Activated CD8-positive, alpha-beta memory T cell treated with anti-CD3 and anti-CD28 coated beads for 1 hour (primary cell): ENCODE data around the gene XXYLT1.
"Not testable (repeated sequence)": the region's sequence is repeated elsewhere in the genome, so short reads cannot be mapped to it uniquely, and the experiment has no call there.

ENCODE experiments used
- DNase-seq, 2 donors: peaks; one replicate each; pipeline ENCODE4 v3.0.0-alpha.2; 2020; ENCODE audit warnings: low read depth in 1 of 2; ENCODE audit errors: extremely low read depth in 1 of 2

Gene XXYLT1

DNA sequence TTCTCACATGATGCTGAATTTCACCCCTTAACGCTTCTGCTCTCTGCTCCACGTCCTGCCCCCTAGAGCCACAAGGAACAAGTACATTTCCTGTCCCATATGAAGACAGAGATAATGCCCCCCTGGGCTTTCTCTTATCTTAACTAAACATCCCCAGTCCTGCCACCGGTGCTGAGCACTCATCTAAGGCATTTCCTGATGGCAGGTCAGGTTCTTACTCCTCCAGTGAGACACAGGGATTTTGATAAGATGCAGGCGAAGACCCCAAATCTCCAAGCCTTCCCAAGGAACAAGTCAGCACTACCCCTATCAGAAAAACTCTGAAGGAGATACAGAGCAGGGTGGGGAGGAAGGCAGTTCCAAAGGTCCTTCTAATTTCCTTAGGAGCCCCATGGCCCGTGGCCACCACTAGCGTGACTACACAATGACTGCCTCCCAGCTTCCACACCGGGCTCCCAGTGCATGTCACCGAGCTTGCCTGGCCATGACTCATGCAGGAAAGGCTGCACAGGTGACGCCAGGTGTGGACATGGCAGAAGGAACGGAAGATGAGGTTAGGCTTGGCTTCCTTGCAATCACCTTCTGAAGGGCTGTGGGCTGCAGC, 152.9 kb downstream of the XXYLT1 start:
- DNase-seq, result no peak

DNA sequence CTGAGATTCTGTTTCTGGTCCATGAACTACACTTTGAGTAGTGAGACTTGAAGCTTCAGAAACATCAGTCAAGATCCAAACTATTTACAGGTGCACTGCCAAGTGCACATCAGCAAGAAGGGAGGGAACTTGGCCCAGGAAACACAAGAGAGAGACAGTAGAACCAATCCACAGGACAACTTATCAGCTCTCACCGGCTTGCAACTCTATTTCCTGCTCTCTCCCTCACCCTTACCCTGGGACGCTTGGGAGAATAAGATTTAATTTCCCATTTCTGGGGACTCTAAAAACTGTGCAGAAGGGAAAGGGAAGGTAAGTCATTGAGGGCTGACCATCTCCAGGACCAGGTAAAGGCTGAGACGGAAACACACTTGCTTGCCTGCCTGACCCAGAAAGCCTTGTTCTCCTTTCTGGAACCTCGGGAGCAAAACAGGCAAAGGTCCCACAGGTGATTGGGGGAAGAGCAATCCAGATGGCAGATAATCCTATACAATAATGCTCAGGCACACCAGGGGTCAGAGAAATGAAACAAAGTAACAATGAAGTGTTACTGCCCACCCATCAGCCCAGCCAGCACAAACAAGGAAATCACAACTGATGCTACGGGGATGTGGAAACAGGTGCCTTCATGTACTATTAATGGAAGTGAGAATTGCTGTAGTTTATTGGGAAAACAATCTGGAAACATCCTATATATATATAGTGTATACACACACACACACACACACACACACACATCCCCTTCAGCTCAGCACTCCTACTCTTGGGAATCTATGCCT, 154.4 kb downstream of the XXYLT1 start:
- no peak for DNase-seq

DNA sequence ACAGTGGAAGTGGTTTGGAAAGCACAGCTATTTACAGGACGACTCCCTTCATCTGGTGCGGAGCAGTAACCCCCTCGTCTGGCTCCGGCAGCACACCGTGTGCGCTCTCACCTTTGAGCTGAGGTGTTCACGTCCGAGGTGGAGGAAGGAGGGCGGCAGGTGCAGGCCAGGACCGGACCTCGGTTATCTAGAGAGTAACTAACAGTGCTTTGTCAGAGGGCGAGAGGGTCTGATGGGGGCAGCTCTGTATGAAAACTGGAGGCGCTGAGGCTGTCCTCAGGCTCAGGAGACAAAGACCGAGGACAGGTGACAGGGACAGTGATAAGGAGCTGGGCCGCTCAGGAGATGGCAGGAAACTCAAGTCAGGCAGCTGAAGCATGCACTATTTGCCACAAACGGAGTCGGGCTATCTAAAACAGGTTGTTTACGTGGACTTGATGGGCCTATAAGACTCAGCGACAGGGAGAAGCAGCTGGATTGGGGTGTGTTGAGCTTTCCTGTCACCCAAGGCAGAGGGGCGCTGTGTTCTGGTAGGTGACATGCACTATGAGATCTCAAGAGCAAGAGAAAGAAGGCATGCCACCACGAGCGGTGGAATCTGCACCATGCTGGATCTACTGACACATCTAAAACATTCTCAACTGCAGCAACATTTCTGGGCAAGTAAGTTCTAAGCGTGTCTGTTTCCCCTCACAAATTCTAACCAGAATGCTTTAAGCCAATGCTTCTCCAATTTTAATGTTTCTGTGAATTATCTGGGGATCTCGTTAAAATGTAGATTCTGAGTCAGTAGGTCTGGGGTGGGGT, 155.2 kb downstream of the XXYLT1 start:
- DNase-seq, result no peak

DNA sequence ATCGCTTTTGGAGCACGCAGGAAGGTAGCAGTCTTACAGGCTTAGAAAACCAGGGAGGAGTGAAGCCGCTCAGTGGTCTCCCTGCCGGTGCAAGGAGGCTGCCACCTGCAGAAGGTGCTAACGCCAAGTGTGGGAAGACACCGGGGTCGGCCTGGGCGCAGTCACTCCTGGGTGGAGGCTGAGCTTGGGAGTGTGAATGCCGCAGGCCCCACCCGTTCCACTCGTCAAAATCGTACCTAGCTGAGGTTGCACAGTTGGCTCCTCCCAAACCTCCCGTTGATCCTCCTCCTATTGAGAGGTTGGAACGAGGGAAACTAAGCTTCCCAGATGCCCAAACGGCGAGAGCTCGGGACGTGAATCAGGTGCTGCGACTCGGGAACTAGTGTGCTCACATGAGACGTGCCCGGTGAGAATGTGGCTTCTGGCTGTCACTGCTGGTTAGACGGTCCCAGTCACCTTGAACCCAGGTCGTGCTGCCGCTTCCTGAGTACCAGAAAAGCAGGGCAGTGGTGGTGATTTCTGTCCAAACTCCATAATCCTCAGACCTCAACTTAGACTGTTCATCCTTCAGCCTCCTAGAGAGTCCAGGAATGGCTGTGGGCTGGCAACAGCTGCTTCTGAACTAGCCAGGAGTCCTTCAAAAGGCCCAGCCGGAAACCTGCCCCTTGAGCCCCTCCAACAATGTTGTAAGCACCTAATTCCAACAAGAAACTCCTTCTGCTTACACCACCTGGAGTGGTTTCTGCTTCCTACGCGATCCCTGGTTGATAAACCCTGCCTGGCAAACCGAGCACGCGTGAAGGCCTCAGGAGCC, 156.0 kb downstream of the XXYLT1 start:
- DNase-seq, result no peak

DNA sequence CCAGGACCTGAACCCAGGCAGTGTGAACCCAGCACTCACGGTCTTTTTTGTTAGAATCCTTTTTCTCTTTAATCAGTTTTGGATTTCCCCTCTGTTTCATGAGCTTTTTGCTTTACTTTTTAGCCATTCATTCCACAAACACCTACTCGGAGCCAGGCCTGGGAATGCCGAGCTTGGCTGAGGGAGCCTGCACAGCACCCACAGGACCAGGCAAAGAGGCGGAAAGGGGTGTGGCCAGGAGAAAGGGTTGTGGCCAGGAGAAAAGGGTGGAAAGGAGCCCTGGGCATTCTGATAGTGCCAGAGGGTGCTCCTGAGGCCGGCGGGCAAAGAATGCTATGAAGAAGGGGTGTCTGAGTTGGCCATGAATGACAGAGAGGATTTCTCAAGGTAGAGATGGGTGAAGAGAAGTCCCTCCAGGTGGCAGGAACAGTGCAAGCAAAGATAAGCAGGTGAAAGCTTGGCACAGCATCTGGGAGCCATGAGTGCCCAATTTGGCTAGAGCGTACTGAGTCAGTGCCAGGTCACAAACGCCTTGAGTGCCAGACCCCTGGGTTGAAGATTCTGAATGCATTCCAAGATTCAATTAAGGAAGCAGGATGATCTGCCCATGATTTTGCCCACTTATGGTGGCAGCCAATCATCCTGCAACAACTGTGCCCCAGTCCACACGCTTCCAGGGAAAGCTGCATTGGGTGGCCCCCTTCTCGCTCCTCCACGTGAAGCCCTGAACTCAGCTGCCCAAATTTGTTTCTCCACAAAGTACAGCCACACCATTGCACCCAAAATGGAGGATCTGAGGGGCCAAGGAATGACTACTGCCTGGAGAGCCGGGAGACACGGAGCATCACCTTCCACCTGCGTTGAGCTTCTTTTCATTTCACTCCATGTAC, 157.2 kb downstream of the XXYLT1 start:
- no peak for DNase-seq

- no peak for DNase-seq
Observed at GRCh38 chr3:195113048-195113447, 157.9 kb downstream of the XXYLT1 start.

GRCh38 chr3:195112361-195112791, 158.6 kb downstream of the XXYLT1 start:
- DNase-seq, result no peak

DNA sequence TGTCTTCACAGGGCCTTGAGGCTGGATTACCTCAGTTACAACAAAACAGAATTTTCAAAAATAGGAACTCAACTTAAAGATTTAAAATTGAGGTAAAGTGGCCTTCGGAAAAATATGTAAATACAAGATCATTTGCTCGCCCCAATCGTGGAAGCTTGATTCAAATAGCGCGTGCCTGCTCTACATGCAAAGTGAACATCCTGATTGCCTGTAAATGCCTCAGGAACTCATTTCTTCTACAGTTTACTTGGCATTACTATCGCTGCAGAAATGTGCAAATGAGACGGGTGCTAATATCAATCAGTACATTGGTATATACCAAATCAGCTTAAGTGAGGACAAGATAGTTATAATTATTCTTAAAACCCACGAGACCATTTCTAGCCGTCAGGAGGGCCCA, 159.2 kb downstream of the XXYLT1 start:
- DNase-seq, result no peak

GRCh38 chr3:195111319-195111705, 159.6 kb downstream of the XXYLT1 start:
- DNase-seq, result no peak

DNA sequence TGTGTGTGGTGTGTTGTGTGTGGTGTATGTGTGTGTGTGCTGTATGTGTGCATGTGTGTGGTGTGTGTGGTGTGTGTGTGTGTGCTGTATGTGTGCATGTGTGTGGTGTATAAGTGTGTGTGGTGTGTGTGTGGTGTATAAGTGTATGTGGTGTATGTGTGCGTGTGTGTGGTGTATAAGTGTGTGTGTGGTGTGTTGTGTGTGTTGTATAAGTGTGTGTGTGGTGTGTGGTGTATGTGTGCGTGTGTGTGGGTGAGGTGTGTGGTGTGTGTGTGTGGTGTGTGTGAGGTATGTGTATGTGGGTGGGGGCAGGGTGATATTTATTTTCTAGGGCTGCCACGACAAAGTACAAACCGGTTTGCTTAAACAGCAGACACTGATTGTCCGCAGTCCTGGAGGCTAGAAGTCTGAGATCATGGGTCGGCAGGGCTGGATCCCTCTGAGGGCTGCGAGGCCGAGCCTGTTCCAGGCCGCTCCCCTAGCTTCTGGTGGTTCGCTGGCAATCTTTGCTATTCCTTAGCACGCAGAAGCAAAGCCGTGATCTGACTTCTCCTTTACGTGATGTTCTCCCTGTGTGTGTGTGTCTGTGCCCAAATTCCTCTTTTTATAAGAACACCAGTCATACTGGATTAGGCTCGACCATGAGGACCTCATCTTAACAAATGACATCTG, 160.2 kb downstream of the XXYLT1 start:
- DNase-seq, result no peak

- no peak for DNase-seq
Observed at GRCh38 chr3:195109098-195109657, 161.8 kb downstream of the XXYLT1 start.

DNA sequence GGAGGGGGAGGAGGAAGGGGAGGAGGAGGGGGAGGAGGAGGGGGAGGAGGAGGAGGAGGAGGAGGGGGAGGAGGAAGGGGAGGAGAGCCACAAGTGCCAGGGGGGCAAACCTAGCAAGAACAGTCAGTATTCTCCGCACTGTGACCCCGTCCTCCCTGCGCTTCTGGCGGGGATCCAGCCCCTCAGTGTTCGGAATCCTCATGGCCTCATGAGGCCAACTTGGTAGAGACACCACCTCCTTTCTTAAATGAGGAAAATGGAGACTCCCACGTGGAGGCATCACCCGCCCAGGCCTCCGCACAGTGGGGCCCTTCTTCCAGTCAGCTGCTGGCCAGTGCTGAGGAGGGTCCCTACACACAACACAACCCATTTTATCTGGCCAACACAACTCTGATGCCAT, 163.4 kb downstream of the XXYLT1 start:
- no peak for DNase-seq

DNA sequence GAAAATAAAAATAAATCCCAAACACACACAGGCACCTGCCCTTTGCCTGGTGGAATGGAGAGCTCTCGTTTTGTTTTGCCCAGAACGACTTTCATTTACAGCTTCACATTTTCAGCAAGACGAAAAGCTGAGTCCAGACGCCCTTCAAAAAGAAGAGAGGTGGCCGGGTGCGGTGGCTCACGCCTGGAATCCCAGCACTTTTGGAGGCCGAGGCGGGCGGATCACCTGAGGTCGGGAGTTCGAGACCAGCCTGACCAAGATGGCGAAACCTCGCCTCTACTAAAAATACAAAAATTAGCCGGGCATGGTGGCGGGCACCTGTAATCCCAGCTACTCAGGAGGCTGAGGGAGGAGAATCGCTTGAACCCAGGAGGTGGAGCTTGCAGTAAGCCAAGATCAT, 163.9 kb downstream of the XXYLT1 start:
- not testable (repeated sequence) for DNase-seq

- peak; percentile 9 to 61 for DNase-seq
Observed at GRCh38 chr3:195106418-195106906, 164.5 kb downstream of the XXYLT1 start.

DNA sequence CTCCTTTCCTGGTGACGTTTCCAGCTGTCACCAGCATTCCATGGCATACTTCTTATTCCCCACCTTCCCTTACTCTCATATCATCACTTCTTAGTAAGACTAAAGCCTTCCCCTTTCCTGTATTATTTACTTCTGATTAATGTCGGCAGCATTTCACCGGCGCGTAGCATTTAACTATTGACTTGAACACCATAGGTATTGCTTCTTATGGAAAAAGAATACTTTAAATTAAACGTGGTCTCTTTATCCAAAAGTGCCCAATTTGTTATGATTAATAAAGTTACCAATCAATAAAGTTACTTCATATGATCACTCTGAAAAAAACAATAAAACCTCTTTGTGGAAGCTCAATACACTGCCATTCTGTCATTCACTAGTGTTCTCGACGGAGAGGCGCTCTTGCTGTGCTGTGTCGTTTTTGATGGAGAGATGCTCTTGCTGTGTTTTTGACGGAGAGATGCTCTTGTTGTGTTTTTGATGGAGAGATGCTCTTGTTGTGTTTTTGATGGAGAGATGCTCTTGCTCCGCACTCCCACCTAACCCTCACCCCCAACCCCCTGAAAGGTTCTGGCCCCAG, 165.0 kb downstream of the XXYLT1 start:
- DNase-seq, result no peak

DNA sequence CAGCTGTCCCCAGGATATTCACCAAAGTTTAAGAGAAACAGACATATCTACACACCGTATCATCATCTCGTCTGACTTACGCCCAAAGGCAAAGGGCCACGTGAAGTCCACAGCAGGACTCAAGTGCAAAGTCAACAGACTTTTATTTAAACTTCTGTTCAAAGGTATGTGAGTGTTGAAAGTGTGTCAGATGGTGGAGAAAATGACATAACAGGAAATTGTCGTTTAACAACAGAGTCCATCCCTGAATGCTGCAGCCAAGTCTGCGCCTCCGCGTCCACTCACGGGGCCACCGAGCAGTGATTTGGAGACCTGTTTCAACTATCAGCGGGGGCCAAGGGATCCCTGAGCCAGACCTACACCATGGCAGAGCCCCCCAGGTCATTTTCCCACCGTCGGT, 165.6 kb downstream of the XXYLT1 start:
- no peak for DNase-seq

DNA sequence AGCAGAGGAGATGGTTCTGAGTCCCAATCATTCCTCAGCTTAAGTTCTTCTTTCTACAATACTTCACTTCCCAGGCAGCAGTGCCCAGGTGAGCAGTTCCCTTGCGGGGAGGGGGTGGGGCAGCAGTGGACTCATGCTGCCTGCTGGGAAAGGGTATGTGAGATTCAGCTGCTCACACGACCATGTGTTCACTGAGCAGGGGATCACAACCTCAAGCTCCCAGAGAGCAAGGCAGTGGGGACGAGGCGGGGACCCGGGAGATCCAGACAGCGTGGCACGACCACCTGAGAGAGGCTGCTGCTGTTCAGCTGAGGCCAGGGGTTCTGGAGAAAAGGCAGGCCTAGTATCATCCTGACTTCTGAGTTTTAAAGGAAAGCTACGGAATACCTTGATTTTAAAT, 166.6 kb downstream of the XXYLT1 start:
- DNase-seq, result no peak

GRCh38 chr3:195103623-195104022, 167.3 kb downstream of the XXYLT1 start:
- DNase-seq, result no peak
